HG03066 (cell line): ENCODE data around the gene PPFIA2.
"Not testable (repeated sequence)": the region's sequence is repeated elsewhere in the genome, so short reads cannot be mapped to it uniquely, and the experiment has no call there.

ENCODE experiments used
- ATAC-seq: cut with Tn5 transposase; IDR thresholded peaks from one replicate; pipeline ENCODE4 v1.9.1; 2021; ENCODE audit warnings: low read depth; ENCODE audit not compliant: unreplicated experiment

The PPFIA2 gene

DNA sequence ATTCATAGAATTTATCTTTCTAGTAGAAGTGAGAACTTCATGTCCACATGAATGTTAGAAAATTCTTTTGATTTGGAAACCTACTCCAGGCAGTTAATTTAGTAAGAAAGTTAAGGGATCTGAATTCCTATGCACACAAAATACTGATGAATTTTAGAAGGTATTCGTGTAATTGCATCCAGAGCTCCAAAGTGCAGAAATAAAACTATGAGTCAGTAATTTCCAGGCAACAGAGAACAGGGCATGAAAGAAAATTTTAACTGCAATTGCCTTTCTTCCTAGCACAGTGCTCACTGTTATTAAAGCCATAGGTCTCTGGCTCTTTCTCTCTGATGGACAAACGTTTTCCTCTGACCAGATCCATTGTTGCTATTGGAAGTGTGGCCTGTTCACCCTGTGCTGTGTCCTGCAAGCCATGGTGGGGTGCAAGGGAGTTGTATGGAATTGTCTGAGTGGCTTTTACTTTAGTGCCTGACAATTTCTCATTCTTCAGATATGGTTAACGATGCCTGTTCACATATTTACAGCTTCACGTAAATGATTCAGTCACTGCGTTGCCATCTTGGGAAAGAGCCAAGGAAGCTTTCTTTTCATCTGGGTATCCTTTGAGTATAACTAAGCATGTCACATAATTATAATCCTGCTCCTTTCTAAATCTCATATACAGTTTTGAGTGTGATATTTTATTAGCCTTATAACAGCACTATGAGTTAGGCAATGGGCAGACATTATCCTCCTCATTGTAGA is 536.1 kb downstream of the PPFIA2 start:
- ATAC-seq, result no peak

DNA sequence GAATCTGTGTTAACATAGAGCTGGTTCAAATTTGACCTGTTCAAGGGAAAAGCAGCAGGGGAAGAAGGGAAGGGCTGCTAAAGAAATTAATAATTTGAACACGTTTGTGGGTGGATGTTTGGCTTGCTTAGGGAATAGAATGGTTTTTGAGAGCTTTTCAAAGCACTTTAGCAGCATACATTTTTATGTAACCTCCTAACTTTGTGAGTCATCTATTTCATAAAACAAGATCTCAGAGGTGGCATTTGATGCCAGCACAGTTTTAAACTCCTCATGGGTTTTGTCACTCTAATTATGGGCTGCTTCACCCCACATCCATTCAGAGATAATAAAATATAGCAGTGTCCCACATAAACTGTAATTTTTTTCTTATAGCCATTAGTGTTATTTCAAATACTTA is 537.5 kb downstream of the PPFIA2 start:
- no peak for ATAC-seq

DNA sequence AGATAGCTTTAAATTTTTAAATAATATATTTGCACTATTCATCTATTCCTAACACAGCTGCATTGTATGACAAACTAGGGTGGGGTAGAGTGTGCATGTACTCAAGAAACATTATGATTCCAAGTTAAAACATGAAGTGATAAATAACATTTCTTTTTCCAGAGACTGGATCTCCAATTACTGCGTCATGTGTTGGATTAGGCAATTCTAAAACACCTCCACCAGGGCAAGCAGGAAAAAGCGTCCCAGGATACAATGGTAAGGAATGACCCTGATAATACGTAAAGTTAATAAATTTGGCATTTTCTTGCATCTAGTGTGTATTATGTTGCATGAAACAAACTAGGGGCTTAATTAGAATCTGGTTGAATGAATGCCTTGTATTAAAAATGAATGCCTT is 542.4 kb downstream of the PPFIA2 start:
- ATAC-seq, result no peak

GRCh38 chr12:81212996-81213696 is 546.0 kb downstream of the PPFIA2 start:
- ATAC-seq, result no peak

DNA sequence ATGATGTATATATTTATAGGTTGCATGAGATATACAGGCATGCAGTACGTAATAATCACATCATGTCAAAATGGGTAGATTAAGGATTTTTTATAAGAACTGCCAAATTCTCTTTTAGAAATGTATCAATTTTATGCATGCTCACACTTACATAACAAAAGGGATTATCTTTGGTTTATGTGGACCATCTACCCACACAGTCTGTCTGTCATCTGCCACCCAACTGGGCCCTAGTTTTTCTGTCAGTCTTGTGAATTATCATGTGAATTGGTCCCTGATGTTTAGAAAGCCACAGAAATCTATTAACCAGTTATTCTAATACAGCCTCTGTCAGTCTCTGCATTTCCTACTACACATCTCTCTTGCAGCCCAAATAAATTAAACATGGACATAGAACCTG is 547.8 kb downstream of the PPFIA2 start:
- no peak for ATAC-seq

- ATAC-seq, result not testable (repeated sequence)
These were observed 549.4 kb downstream of the PPFIA2 start for GRCh38 chr12:81209772-81210225.

GRCh38 chr12:81209012-81209411 is 550.1 kb downstream of the PPFIA2 start:
- no peak for ATAC-seq

DNA sequence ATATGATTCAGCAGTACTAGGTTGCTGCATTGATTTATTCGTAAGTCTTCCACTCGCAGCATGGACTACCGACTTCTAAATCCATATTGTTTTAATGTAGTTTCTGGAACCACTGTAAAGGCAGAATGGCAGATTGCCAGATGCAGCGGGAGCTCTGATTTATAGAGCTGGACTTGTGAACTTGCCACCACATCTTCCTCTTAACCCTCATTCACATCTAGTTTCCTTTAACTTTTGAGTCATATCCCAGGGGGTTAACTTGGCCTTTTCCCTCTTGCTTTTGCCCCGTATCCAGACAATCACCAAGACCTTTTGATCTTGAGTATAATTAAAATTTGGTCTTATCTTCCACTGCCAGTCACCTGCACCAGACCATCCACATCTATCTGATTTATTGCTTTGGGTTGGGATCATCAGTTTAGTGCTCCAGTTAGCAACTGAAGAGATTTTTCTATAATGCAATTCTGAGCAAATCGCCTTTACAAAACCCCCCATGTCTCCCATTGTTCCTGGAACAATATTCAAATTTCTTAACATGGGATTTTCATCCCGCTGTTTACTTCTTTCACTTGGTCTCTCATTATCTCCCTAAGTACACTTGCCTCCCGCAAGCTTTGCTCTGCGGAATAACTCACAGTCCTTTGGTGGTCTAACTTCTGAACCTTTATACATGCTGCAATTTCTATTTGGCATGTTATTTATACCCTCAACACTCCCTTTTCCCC is 550.8 kb downstream of the PPFIA2 start:
- no peak for ATAC-seq
